Measurements from ENCODE around the gene DYNC2I2. TPM values are rescaled to one million over a fixed set of nuclear protein-coding genes. Genes with fewer than 3 reads are reported as not detected.

DYNC2I2 gene
- total RNA-seq, 1 experiment from 2014 or later, result 53.2 TPM

GRCh38 chr9:128629852-128630545 is 26.6 kb downstream of the DYNC2I2 start:
- no peak overlapping the region for H3K27ac Mint-ChIP-seq (ENCODE audit: unreplicated experiment)
- no peak overlapping the region for H3K4me3 Mint-ChIP-seq (ENCODE audit: low read depth, unreplicated experiment)
- intact Hi-C loops (cut with micrococcal nuclease; ENCODE audit: unreplicated experiment), result no loop called here
- CTCF ChIA-PET, result no interaction called here
- BruUV-seq (replicated peaks), result no TSS peak
- peaks cover 17% of the 10 kb centered on the region for H3K4me1 Mint-ChIP-seq (ENCODE audit: low read depth, unreplicated experiment)
- TF ChIP-seq, protein P1, sequence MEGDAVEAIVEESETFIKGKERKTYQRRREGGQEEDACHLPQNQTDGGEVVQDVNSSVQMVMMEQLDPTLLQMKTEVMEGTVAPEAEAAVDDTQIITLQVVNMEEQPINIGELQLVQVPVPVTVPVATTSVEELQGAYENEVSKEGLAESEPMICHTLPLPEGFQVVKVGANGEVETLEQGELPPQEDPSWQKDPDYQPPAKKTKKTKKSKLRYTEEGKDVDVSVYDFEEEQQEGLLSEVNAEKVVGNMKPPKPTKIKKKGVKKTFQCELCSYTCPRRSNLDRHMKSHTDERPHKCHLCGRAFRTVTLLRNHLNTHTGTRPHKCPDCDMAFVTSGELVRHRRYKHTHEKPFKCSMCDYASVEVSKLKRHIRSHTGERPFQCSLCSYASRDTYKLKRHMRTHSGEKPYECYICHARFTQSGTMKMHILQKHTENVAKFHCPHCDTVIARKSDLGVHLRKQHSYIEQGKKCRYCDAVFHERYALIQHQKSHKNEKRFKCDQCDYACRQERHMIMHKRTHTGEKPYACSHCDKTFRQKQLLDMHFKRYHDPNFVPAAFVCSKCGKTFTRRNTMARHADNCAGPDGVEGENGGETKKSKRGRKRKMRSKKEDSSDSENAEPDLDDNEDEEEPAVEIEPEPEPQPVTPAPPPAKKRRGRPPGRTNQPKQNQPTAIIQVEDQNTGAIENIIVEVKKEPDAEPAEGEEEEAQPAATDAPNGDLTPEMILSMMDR (IDR thresholded peaks at IDR 0.05; ENCODE audit: unreplicated experiment), result no peak
- no peaks in the 10 kb centered on the region for H3K9me3 Mint-ChIP-seq (ENCODE audit: low read depth, unreplicated experiment)
- H3K27me3 Mint-ChIP-seq (ENCODE audit: unreplicated experiment), result no peaks in the 10 kb centered on the region
- DNase-seq, result no peak
- H3K36me3 Mint-ChIP-seq (ENCODE audit: insufficient read depth, unreplicated experiment), result peaks cover 60% of the 10 kb centered on the region

GRCh38 chr9:128629136-128629535 is 27.5 kb downstream of the DYNC2I2 start:
- CTCF ChIA-PET, result no interaction called here
- Mint-ChIP-seq H3K9me3 (ENCODE audit: low read depth, unreplicated experiment) (no peaks in the 10 kb centered on the region), H3K4me1 (ENCODE audit: low read depth, unreplicated experiment) (peaks cover 8% of the 10 kb centered on the region), H3K4me3 (ENCODE audit: low read depth, unreplicated experiment) (no peak overlapping the region), H3K27me3 (ENCODE audit: unreplicated experiment) (no peaks in the 10 kb centered on the region), H3K36me3 (ENCODE audit: insufficient read depth, unreplicated experiment) (peaks cover 62% of the 10 kb centered on the region), H3K27ac (ENCODE audit: unreplicated experiment) (no peak overlapping the region)
- DNase-seq, result no peak
- intact Hi-C loops (cut with micrococcal nuclease; ENCODE audit: unreplicated experiment), result no loop called here
- BruUV-seq (replicated peaks), result no TSS peak
- TF ChIP-seq, protein P1 (IDR thresholded peaks at IDR 0.05; ENCODE audit: unreplicated experiment), result no peak

DNA sequence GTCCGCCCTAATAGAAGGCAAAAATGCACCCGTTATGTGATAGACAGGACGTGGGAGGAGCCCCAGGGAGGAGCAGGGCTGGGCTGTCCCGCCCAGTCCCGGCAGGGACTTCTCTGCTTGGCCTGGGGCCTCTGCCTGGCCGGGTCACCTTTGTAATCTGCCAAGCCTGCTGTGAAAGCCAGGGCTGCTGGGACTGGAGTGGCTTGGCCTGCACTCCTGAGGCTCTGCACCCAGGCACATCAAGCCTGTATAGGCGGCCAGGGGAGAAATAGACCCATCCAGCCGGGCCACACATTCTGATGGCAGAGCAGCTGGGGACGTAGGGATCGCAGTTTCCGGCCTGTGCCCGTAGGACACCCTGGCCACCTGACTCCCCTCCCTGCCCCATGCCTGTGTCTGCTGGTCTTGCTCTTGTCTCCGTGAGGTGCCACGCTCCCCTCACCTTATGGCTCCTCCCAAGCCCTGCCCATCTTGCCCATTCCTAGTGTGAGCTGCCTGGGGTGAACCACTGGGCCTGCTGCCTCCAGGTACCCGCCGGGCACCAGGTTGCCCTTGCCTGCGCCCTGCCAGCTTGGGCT is 28.1 kb downstream of the DYNC2I2 start:
- DNase-seq, result no peak
- CTCF ChIA-PET, result no interaction called here
- Mint-ChIP-seq H3K4me1 (ENCODE audit: low read depth, unreplicated experiment) (peaks cover 3% of the 10 kb centered on the region), H3K27me3 (ENCODE audit: unreplicated experiment) (no peaks in the 10 kb centered on the region), H3K27ac (ENCODE audit: unreplicated experiment) (no peak overlapping the region), H3K9me3 (ENCODE audit: low read depth, unreplicated experiment) (no peaks in the 10 kb centered on the region), H3K36me3 (ENCODE audit: insufficient read depth, unreplicated experiment) (peaks cover 61% of the 10 kb centered on the region), H3K4me3 (ENCODE audit: low read depth, unreplicated experiment) (no peak overlapping the region)
- no TSS peak for BruUV-seq (replicated peaks)
- TF ChIP-seq, protein P1 (IDR thresholded peaks at IDR 0.05; ENCODE audit: unreplicated experiment), result no peak
- intact Hi-C loops (cut with micrococcal nuclease; ENCODE audit: unreplicated experiment), result no loop called here

- no peak for DNase-seq
- H3K36me3 Mint-ChIP-seq (ENCODE audit: insufficient read depth, unreplicated experiment), result peaks cover 61% of the 10 kb centered on the region
- CTCF ChIA-PET, result no interaction called here
- TF ChIP-seq, protein P1 (IDR thresholded peaks at IDR 0.05; ENCODE audit: unreplicated experiment), result no peak
- no peaks in the 10 kb centered on the region for H3K9me3 Mint-ChIP-seq (ENCODE audit: low read depth, unreplicated experiment)
- no peaks in the 10 kb centered on the region for H3K4me1 Mint-ChIP-seq (ENCODE audit: low read depth, unreplicated experiment)
- no peak overlapping the region for H3K27ac Mint-ChIP-seq (ENCODE audit: unreplicated experiment)
- H3K27me3 Mint-ChIP-seq (ENCODE audit: unreplicated experiment), result no peaks in the 10 kb centered on the region
- BruUV-seq (replicated peaks), result no TSS peak
- no peak overlapping the region for H3K4me3 Mint-ChIP-seq (ENCODE audit: low read depth, unreplicated experiment)
- intact Hi-C loops (cut with micrococcal nuclease; ENCODE audit: unreplicated experiment), result no loop called here
These were observed 28.7 kb downstream of the DYNC2I2 start for GRCh38 chr9:128627906-128628305.
